HG02798 (cell line): Measurements from ENCODE around the gene IQCE.
"Not testable (repeated sequence)": the region's sequence is repeated elsewhere in the genome, so short reads cannot be mapped to it uniquely, and the experiment has no call there.

ENCODE experiments used
- ATAC-seq: cut with Tn5 transposase; IDR thresholded peaks from one replicate; pipeline ENCODE4 v1.9.1; 2021; ENCODE audit warnings: mild to moderate bottlenecking; ENCODE audit not compliant: unreplicated experiment, poor library complexity

IQCE gene

DNA sequence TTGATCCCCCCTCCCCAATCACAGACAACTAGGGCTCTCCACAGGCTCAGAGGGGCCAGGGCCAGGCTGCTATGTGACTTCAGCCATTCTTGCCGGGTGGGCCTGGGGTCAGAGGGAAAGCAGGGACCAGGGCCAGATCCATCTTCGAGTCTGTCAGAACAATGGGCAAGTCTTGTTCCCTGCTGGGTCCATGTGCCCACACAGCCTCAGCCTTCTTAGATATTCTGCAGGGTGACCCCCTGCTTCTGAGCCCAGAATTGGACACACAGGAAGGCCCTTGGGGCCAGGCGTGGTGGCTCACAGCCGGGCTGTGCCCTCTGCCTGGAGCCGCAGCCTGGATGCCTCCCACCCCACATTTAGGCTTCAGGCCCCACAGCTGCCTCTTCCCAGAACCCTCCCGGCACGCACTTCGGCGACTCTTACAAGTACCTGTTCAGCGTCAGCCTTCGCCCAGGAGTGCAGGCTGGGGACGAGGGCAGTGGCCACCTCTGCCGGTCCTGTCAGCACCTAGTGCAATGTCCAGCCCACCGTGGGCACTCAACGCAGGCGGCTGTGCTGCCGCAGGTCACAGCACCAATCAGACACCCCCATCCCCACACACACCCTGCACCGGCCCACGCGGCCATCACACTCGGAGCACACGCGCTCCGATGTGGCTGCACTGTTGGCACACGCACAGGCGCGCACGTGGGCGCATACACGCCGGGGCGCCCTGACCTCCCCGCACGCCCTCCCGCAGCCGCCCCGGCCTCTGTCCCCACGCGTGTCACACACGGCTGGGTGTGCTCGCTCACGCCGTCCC, 27.6 kb upstream of the IQCE start:
- ATAC-seq, result not testable (repeated sequence)

DNA sequence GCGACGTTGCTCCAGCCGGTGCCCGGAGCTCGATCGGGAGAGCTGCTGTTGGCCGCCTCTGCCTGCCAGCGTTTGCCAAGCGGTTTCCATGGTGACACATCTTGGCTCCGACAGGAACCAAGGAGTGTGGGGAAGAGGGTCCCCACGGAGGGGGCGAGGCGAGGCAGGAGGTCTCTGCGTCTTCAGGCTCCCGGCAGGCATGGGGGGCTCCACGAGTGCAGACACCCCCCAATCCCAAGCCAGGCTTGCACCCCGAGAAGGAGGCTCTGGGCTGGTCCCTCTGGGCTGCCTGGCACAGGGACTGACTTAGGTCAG, 27.0 kb upstream of the IQCE start:
- not testable (repeated sequence) for ATAC-seq

DNA sequence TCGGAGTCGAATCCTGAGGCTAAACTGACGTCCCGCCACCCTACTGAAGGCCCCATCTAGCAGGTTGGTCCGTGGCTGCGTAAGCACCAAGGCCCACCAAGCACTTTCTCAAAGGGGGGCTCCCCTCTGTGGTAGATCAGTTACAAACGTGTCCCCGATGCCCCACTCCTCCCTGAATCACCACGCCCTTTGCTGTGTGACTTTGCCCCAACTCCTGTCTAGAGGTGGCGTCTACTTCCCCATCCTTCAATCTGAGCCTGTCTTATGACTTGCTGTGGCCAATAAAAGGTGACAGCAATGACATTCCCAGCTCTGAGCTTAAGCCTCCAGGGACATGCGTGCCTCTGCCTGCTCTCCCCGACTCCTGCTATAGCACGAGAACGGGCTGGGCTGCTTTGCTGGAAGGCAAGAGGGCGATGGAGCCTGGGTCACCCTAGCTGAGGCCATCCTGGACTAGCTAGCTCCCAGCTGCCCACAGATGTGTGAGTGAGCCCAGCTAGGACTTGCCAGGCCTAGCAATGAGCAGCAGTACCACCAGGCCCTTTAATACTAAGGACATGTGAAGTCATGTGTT, 26.5 kb upstream of the IQCE start:
- ATAC-seq, result not testable (repeated sequence)

DNA sequence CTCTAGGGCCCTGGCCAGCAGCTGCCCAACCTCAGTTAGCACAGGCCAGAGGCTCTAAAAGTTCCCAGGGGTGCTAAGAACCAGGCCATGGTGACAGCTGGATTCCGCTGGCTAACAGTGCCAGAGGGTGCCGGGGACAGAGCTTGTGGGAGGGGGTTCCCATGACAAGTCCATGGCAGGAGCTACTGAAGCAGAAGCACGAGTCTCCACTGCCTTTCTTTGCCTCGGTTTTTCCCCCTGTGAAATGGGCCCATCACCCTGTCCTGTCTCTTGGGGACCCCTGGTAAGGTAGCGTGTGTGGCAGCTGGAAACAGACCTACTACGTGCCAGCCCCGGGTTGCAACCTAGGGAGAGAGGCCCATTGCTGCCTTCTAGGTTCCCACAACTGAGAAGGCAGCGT, 26.0 kb upstream of the IQCE start:
- not testable (repeated sequence) for ATAC-seq

DNA sequence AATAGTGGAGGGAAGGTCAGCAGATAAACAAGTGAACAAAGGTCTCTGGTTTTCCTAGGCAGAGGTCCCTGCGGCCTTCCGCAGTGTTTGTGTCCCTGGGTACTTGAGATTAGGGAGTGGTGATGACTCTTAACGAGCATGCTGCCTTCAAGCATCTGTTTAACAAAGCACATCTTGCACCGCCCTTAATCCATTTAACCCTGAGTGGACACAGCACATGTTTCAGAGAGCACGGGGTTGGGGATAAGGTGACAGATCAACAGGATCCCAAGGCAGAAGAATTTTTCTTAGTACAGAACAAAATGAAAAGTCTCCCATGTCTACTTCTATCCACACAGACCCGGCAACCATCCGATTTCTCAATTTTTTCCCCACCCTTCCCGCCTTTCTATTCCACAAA, 25.2 kb upstream of the IQCE start:
- ATAC-seq, result not testable (repeated sequence)

DNA sequence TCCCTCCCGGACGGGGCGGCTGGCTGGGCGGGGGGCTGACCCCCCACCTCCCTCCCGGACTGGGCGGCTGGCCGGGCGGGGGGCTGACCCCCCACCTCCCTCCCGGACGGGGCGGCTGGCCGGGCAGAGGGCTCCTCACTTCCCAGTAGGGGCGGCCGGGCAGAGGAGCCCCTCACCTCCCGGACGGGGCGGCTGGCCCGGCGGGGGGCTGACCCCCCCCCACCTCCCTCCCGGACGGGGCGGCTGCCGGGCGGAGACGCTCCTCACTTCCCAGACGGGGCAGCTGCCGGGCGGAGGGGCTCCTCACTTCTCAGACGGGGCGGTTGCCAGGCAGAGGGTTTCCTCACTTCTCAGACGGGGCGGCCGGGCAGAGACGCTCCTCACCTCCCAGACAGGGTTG, 24.6 kb upstream of the IQCE start:
- ATAC-seq, result not testable (repeated sequence)

DNA sequence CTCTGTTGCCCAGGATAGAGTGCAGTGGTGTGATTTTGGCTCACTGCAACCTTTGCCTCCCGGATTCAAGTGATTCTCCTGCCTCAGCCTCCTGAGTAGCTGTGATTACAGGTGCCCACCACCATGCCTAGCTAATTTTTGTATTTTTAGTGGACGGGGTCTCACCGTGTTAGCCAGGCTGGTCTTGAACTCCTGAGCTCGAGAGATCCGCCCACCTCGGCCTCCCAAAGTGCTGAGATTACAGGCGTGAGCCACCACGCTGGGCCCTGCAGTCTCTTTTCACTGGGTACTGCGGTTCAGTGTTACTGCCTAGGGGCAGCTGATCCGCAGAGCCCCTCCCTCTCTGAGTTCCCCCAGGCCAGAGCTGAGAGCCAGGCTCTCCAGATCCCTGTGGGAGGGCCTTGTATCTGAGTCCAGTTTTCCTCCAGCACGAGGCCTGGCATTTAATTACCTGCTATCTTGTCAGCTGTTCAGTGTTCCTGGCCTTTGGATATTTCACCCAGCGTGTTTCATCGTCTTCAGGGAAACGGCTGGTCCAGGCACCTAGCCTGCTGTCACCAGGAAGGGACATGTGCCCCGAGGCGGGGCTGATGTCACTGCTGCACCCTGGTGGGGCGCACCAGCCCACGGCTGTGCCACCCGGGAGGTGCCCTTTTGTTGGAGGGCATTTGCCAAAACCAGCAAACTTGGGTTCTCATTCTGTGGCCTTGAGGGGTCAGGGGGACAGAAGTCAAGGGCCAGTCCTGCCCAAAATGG, 22.7 kb upstream of the IQCE start:
- not testable (repeated sequence) for ATAC-seq

DNA sequence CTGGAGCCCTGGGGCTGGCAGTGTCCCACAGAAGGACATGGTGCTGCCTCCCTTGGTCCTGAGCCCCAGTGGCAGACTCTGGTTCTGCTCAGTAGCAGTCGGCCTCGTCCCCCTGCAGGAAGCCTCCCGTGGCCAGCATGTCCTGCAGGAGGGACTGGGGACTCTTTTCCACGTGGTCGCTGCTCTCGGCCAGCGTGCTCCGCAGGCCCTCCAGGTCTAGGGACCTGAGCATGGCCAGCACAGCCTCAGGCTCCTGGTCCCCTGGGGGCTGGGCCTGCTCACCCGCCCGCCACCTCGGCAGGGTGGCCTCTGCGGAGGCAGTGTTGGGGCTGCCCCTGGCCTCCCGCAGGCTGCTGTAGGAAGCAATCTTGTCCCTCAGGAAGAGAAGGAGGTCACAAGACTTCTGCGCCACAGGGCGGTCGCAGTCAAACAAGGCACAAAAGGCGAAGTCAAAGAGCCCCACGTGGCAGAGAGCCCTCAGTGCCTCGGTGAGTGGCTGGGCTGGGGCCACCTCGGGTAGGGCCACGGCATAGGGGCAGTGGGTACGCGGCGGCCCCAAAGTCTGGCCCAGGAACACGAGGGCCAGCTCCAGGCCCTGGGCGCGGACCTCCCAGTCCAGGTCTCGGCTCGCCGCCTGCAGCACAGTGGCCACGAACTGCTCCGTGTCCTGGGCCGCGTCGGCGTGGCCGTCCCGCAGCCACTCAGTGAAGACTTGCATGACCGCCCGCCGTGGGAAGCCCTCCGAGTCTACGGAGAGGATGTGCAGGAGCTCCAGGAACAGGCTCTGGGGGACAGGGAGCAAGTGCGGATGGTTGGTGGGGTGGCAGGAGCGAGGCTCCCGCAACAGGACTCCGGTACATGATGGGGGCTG, 20.6 kb upstream of the IQCE start:
- ATAC-seq, result no peak

DNA sequence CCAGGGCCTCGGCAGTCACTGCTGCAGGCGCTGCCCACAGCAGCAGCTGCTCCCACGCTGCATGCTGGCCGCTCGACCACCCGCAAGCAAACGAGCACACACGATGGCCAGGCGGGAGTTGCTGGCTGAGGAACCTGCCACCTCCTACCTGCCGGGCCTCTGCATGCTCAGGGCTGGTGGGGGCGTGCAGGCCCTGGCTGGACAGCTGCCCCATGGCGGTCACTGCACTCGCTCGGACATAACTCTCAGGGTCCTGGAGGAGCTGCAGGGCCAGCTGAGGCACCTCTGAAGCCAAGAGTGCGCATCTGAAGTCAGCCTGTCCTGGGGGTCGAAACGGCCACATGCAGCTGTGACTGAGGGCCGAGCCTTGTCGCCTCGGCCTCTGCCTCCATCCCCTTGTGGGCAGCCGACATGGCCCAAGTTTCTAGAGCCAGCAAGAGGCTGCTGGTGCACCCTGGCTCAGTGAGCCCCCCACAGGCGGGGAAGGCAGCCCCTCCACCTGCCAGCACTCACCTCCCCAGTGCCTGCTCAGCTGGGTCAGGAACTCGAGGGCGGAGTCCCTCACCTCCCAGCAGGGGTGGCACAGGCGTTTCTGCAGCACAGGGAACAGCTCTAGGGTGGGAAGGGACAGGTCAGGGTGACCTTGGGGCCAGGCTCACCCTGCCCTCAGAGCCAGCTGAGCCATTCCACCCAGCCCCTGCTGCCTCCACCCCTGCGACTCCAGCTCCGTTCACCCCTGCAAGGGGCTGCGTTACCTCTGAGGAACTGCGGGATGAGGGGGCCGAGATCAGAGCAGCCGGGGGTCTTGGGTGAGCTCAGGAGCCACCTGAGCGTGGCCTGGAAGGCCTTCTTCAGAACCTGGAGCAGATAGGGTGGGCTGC, 19.5 kb upstream of the IQCE start:
- ATAC-seq, result no peak

DNA sequence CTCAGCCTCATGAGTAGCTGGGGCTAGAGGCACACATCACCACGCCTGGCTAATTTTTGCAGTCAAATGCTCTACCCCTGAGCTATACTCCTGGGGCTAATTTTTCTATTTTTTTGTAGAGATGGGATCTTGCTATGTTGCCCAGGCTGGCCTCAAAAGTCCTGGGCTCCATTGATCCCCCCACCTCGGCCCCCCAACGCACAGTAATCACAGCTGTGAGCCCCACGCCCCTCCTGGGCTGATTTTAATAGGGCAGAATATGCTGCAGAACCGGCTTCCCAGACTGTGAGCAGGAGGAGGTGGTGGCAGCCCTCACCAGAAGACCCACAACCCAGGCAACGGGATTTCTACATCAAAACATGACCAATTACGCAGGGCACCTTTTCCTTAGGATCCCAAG, 18.6 kb upstream of the IQCE start:
- no peak for ATAC-seq

DNA sequence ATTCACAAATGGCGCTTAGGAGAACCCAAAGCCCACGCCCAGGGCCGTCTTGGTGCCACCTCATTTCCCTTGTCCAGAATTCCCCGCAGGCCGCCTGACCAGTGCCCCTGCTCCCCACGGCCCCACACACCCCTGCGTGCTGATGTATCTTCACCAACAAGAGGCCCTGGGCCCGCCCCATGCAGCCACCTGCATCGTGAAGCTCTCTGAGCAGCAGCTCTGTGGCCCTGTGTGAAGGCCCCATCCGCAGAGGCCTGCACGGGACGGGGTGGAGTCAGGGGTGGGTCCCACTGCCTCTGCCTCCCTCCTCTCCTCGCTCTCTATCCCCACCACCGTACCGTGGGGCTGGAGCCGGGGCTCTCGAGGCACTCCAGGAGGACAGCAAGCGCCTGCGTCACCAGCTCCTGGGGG, 18.1 kb upstream of the IQCE start:
- no peak for ATAC-seq

DNA sequence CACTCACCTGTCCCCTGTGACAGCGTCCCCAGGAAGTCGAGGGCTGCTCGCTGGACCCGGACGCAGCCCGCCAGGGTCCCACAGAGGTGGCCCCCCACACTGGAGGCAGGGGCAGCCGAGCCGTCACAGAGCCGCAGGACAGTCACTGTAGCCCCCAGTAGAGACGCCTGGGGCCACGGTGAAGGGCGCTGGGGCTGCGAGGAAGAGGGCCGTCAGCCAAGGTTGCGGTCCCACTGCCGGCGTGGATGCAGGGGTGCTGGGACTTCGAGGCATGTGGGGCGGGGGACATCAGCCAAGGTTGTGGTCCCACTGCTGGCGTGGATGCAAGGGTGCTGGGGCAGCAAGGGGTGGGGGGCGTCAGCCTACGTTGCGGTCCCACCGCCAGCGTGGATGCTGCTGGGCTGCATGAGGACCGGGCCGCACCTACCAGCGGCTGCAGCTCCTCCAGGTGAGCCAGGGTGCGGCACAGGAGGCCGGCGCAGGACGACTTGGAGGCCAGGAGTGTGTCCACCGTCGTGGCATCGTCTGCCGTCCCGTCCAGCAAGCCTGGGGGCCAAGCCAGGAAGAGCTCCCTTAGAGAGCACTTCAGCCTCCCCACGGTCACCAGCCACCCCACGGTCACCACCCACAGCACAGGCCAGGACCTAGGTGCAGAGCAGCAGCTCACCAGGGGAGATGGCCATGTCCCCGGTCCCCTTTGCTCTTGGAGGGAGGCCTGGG, 17.3 kb upstream of the IQCE start:
- ATAC-seq, result no peak

DNA sequence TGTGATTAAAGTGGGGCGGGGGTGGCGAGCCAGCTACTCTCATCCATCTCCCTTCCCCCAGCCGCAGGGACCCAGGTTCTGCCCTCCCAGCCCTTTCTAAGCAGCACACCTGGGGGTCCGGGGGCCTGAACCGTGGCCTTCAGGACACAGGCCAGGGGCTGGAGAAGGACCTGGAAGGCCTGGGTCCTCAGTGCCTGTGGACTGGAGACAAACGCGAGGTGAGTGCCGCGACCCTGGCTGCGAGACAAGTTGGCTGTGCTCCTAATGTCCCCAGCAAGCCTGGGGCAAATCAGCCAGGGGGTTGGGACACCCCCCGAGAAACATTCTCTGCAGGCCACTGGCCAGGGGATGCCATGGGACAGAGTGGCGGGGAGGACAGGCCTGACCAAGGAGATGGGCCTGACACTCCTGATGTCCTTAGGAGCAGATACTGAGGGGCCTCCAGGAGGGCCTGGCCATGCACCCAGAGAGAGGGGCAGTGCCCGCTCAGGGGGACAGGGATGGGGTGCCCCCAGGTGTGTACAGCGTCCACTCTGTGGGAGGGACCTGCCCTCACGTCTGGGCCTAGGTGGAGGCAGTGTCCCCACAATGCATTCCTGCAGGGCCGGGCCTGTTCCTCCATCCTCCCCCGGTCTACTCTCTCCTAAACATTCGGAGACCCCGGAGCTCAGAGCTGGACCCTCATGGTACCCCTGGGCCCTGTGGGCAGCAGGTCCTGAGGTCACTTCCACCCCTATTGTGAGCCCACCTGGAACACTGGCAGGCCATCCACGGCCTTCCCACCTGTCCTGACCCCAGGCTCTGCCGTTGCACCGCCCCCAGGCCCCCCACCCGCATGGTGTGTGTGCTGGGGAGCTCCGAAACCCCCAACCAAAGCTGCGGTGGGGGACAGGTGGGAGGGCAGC, 16.5 kb upstream of the IQCE start:
- ATAC-seq, result no peak

DNA sequence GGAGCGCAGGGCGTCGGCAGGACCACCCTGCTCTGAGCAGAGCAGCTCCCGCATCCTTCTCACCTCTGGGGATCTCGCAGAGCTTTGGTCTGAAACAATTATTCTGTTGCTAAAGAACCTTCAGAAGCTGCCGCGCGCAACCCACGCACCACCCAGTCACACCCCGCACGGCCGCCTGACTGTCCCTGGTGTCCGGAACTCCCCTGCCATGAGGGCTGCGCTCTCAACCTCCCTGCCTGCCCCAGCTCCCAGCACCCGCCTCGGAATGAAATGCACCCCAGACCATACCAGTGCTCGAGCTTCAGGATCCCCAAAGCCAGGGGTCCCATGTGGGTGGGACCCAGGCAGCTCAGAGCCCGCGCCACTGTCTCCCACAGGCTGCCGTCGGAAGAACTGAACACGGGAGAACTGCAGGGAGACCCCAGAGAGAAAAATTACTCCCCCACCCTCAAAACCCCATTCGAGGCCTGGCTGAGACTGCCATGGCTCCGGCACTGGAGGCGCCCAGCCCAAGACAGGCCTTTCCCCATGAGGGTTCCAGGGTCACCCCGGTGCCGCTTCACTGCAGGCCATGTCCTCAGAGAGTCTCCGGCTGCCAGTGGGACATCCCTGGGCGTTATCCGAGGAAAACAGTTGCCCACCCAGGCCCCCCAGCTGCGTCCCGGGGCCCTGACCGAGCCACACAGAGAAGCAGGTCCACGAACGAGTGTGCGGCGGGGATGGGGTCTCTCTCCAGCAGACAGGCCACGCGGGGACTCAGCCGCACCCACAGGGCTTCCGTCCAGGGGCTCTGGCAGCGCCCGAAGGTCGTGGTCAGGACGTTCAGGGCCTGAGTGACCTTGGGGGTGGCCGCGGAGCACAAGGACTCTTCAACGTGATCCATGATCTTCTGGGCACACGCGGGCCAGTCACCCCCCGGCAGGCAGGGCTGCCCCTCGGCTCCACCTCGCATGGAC, 15.6 kb upstream of the IQCE start:
- no peak for ATAC-seq

DNA sequence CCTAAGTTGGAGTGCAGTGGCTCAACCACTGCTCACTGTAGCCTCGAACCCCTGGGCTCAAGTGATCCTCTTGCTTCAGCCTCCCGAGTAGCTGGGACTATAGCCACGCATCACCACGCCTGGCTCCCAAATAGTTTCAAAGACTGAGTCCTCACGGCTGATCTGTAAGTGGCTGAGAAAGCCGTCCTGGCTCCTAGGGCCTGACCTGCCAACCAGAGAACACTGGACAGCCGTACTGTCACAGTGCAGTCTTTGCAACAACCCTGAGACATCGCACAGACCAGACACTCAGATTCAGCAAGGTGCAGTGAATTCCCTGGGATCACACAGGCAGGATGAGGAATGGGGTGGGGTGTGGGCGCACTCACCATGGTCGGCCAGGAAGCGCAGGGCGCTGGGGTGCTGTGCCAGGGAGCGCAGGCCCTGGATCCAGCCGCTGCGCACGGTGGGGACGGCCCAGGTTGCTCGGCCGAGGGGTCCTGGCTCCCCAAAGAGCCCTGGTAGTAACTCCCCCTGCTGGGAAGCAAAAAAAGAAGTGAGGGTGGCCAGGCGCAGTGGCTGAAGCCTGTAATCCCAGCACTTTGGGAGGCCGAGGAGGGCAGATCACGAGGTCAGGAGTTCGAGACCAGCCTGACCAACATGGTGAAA, 14.1 kb upstream of the IQCE start:
- ATAC-seq, result no peak

DNA sequence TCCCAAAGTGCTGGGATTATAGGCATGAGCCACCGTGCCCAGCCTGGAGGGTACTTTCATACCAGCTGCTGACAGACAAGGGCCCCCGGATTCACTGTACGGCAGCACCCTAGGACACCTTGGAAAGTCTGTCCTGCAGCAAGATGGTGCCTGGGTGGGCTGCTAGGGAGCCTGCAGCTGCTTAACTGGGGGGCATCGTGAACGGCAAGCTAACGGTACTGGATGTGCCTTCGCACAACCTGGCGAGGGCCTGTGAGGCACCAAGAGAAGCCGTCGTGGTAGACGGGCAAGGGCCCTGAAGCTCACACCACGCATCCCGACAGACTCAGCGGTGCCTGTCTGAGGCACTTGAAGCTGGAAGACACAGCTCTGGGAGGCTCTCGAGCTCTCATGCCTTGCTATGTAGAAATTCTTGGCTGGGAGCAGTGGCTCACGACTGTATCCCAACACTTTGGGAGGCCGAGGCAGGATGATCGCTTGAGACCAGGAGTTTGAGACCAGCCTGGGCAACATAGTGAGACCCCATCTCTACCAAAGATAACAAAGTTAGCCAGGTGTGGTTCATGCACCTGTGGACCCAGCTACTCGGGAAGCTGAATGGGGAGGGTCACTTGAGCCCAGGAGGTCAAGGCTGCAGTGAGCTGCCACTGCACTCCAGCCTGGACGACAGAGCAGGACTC, 12.9 kb upstream of the IQCE start:
- no peak for ATAC-seq
